ENCODE results near the gene SNRPA.
A peak's percentile ranks its signal among the peaks of the same experiment; 100 is the strongest.

The SNRPA gene

GRCh38 chr19:40799558-40800338 is 48.7 kb downstream of the SNRPA start:
- H3K4me1 ChIP-seq (ENCODE audit: control insufficient read depth, insufficient read depth, low read length): peaks cover 50% of the 10 kb centered on the region
- no peaks in the 10 kb centered on the region for H3K27me3 ChIP-seq (replicated peaks; ENCODE audit: control insufficient read depth, insufficient read depth, low read length)
- peaks cover 30% of the 10 kb centered on the region for H3K36me3 ChIP-seq (ENCODE audit: control insufficient read depth, insufficient read depth, low read length, severe bottlenecking)
- H3K4me3 ChIP-seq (ENCODE audit: low read length): peak overlapping the region; percentile 96
- H3K9me3 ChIP-seq (ENCODE audit: control insufficient read depth, low read length): no peaks in the 10 kb centered on the region
- peak overlapping the region; percentile 94 for H3K9ac ChIP-seq (ENCODE audit: low read length)
- peak; percentile 71 for DNase-seq (ENCODE audit: low read depth)

- peaks cover 37% of the 10 kb centered on the region for H3K36me3 ChIP-seq (ENCODE audit: control insufficient read depth, insufficient read depth, low read length, severe bottlenecking)
- peak overlapping the region; percentile 96 for H3K4me3 ChIP-seq (ENCODE audit: low read length)
- H3K4me1 ChIP-seq (ENCODE audit: control insufficient read depth, insufficient read depth, low read length): peaks cover 54% of the 10 kb centered on the region
- peak overlapping the region; percentile 94 for H3K9ac ChIP-seq (ENCODE audit: low read length)
- no peaks in the 10 kb centered on the region for H3K9me3 ChIP-seq (ENCODE audit: control insufficient read depth, low read length)
- no peak for DNase-seq (ENCODE audit: low read depth)
- H3K27me3 ChIP-seq (replicated peaks; ENCODE audit: control insufficient read depth, insufficient read depth, low read length): no peaks in the 10 kb centered on the region
Measured at GRCh38 chr19:40800339-40800996, 49.5 kb downstream of the SNRPA start.

- Histone ChIP-seq H3K36me3 (ENCODE audit: control insufficient read depth, insufficient read depth, low read length, severe bottlenecking) (peaks cover 37% of the 10 kb centered on the region), H3K9me3 (ENCODE audit: control insufficient read depth, low read length) (no peaks in the 10 kb centered on the region), H3K27me3 (replicated peaks; ENCODE audit: control insufficient read depth, insufficient read depth, low read length) (no peaks in the 10 kb centered on the region), H3K4me3 (ENCODE audit: low read length) (peak overlapping the region; percentile 96), H3K4me1 (ENCODE audit: control insufficient read depth, insufficient read depth, low read length) (peaks cover 54% of the 10 kb centered on the region), H3K9ac (ENCODE audit: low read length) (peak overlapping the region; percentile 94)
- no peak for DNase-seq (ENCODE audit: low read depth)
Measured at GRCh38 chr19:40800997-40801377, 50.0 kb downstream of the SNRPA start.

- H3K4me3 ChIP-seq (ENCODE audit: low read length): peak overlapping the region; percentile 96
- H3K36me3 ChIP-seq (ENCODE audit: control insufficient read depth, insufficient read depth, low read length, severe bottlenecking): peaks cover 37% of the 10 kb centered on the region
Measured at GRCh38 chr19:40801426-40802299, 50.7 kb downstream of the SNRPA start.

DNA sequence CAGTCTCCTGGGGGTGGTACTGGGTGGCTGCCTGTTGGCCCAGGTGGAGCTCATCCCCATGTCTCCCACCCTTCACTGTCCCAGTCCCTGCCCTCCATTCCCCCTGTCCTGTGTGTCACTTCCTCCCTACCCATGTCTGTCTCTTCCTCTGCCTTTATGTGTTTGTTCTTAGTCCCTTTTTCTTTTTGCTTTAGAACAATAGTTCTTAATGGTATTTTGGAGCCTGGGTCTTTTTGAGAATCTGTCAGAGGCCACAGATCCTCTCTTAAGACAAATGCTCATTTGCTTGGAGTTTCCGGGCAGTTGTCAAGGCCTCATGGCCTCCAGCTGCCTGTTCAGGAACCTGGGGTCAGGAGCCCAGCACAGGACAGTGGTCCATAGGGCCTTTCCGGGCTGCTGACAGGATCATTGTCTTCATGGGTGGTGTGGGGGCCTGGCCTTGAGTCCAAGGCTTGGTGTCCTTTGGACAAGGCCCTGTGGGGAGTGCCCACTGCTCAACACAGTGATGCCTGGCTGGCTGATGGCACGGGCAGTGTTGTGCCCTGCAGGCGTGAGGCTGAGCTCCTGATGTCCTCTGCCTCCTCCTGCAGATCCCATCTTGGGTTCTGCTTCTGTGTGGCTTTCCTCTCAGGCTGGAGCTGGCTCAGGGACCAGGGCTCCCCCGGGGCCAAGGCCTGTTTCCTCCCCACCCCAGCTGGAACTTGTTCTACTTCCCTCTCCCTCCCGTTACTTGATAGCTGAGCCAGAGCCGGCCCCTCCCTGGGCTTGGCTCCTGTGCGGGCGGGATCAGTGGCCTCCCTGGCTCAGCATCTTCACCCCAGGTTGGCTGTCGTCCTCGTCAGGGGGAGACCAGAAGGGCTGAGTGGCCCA is 51.5 kb downstream of the SNRPA start:
- peak overlapping the region; percentile 96 for H3K4me3 ChIP-seq (ENCODE audit: low read length)
- H3K27me3 ChIP-seq (replicated peaks; ENCODE audit: control insufficient read depth, insufficient read depth, low read length): no peaks in the 10 kb centered on the region
- H3K9ac ChIP-seq (ENCODE audit: low read length): peak overlapping the region; percentile 94
- H3K9me3 ChIP-seq (ENCODE audit: control insufficient read depth, low read length): no peaks in the 10 kb centered on the region
- H3K4me1 ChIP-seq (ENCODE audit: control insufficient read depth, insufficient read depth, low read length): peaks cover 59% of the 10 kb centered on the region
- H3K36me3 ChIP-seq (ENCODE audit: control insufficient read depth, insufficient read depth, low read length, severe bottlenecking): peaks cover 43% of the 10 kb centered on the region
- no peak for DNase-seq (ENCODE audit: low read depth)

More at GRCh38 chr19:40801426-40802299, 50.7 kb downstream of the SNRPA start:
- H3K9ac ChIP-seq (ENCODE audit: low read length): peak overlapping the region; percentile 94
- H3K9me3 ChIP-seq (ENCODE audit: control insufficient read depth, low read length): no peaks in the 10 kb centered on the region
- H3K27me3 ChIP-seq (replicated peaks; ENCODE audit: control insufficient read depth, insufficient read depth, low read length): no peaks in the 10 kb centered on the region
- no peak for DNase-seq (ENCODE audit: low read depth)
- H3K4me1 ChIP-seq (ENCODE audit: control insufficient read depth, insufficient read depth, low read length): peaks cover 58% of the 10 kb centered on the region

GRCh38 chr19:40803170-40803856 is 52.3 kb downstream of the SNRPA start:
- Histone ChIP-seq H3K9ac (ENCODE audit: low read length) (peak overlapping the region; percentile 94), H3K4me3 (ENCODE audit: low read length) (peak overlapping the region; percentile 96), H3K27me3 (replicated peaks; ENCODE audit: control insufficient read depth, insufficient read depth, low read length) (no peaks in the 10 kb centered on the region), H3K4me1 (ENCODE audit: control insufficient read depth, insufficient read depth, low read length) (peaks cover 54% of the 10 kb centered on the region), H3K36me3 (ENCODE audit: control insufficient read depth, insufficient read depth, low read length, severe bottlenecking) (peaks cover 51% of the 10 kb centered on the region), H3K9me3 (ENCODE audit: control insufficient read depth, low read length) (no peaks in the 10 kb centered on the region)
- DNase-seq (ENCODE audit: low read depth): no peak

- Histone ChIP-seq H3K4me1 (ENCODE audit: control insufficient read depth, insufficient read depth, low read length) (peaks cover 54% of the 10 kb centered on the region), H3K4me3 (ENCODE audit: low read length) (no peak overlapping the region), H3K27me3 (replicated peaks; ENCODE audit: control insufficient read depth, insufficient read depth, low read length) (no peaks in the 10 kb centered on the region), H3K9me3 (ENCODE audit: control insufficient read depth, low read length) (no peaks in the 10 kb centered on the region), H3K9ac (ENCODE audit: low read length) (peak overlapping the region; percentile 94), H3K36me3 (ENCODE audit: control insufficient read depth, insufficient read depth, low read length, severe bottlenecking) (peaks cover 57% of the 10 kb centered on the region)
- no peak for DNase-seq (ENCODE audit: low read depth)
Measured at GRCh38 chr19:40803857-40804782, 53.1 kb downstream of the SNRPA start.

DNA sequence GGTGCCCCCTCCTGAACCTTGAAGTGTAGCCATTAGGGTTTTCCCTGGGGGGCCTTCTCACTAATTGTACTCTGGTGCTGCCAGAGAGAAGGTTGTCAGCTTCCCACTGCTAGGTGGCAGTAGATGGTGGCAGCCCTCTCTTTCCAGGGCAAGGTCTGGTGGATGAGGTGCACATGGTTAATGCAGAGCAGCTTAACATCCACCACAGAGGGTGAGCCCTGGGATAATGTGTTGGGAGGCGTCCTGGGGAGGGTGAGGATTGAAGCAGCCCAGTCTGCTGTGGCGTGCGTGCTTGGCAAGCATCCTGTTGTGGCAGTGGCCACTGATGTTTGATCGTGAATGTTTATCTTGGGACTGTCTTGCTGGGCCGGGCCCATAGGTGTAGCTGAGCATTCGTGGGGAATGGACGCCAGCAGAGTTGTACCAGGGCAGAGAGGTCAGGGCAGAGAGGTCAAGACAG is 53.8 kb downstream of the SNRPA start:
- no peaks in the 10 kb centered on the region for H3K9me3 ChIP-seq (ENCODE audit: control insufficient read depth, low read length)
- peaks cover 64% of the 10 kb centered on the region for H3K36me3 ChIP-seq (ENCODE audit: control insufficient read depth, insufficient read depth, low read length, severe bottlenecking)
- DNase-seq (ENCODE audit: low read depth): no peak
- H3K9ac ChIP-seq (ENCODE audit: low read length): no peak overlapping the region
- H3K27me3 ChIP-seq (replicated peaks; ENCODE audit: control insufficient read depth, insufficient read depth, low read length): no peaks in the 10 kb centered on the region
- H3K4me1 ChIP-seq (ENCODE audit: control insufficient read depth, insufficient read depth, low read length): peaks cover 56% of the 10 kb centered on the region
- H3K4me3 ChIP-seq (ENCODE audit: low read length): no peak overlapping the region

- Histone ChIP-seq H3K4me1 (ENCODE audit: control insufficient read depth, insufficient read depth, low read length) (peaks cover 58% of the 10 kb centered on the region), H3K36me3 (ENCODE audit: control insufficient read depth, insufficient read depth, low read length, severe bottlenecking) (peaks cover 66% of the 10 kb centered on the region)
Measured at GRCh38 chr19:40805258-40805868, 54.4 kb downstream of the SNRPA start.

More at GRCh38 chr19:40805258-40805868, 54.4 kb downstream of the SNRPA start:
- H3K27me3 ChIP-seq (replicated peaks; ENCODE audit: control insufficient read depth, insufficient read depth, low read length): no peaks in the 10 kb centered on the region
- H3K4me3 ChIP-seq (ENCODE audit: low read length): no peak overlapping the region
- no peak for DNase-seq (ENCODE audit: low read depth)
- H3K9ac ChIP-seq (ENCODE audit: low read length): peak overlapping the region; percentile 30
- H3K9me3 ChIP-seq (ENCODE audit: control insufficient read depth, low read length): no peaks in the 10 kb centered on the region

Data from adipocyte (in vitro differentiated cells).